T-helper 2 cell treated with Interferon-gamma antibody and Interleukin-4, amounts not matched to agents 5 μg/mL and 100 μg/mL, for 36 hours (primary cell): ENCODE data around the gene TPP1.

Experiments
- DNase-seq: peaks from one replicate; pipeline ENCODE4 v3.0.0; 2021; ENCODE audit warnings: low spot score
- H3K27ac Mint-ChIP-seq: one replicate; pipeline ENCODE4 v1.8.0; 2021; ENCODE audit warnings: mild to moderate bottlenecking, mixed read lengths
- H3K27me3 Mint-ChIP-seq: one replicate; pipeline ENCODE4 v1.8.0; 2021; ENCODE audit warnings: low read depth, mixed read lengths
- H3K36me3 Mint-ChIP-seq: one replicate; pipeline ENCODE4 v1.8.0; 2021; ENCODE audit warnings: low read depth, mixed read lengths
- H3K4me1 Mint-ChIP-seq: one replicate; pipeline ENCODE4 v1.8.0; 2021; ENCODE audit warnings: low read depth, mixed read lengths
- H3K4me3 Mint-ChIP-seq: one replicate; pipeline ENCODE4 v1.8.0; 2022; ENCODE audit warnings: mild to moderate bottlenecking, moderate library complexity, mixed read lengths
- H3K9me3 Mint-ChIP-seq: one replicate; pipeline ENCODE4 v1.8.0; 2021; ENCODE audit warnings: mixed read lengths

The TPP1 gene

GRCh38 chr11:6569706-6570105, 49.5 kb downstream of the TPP1 start:
- peaks cover 3% of the 10 kb centered on the region for H3K36me3 Mint-ChIP-seq
- no peak for DNase-seq

GRCh38 chr11:6568191-6568918, 50.9 kb downstream of the TPP1 start:
- Mint-ChIP-seq H3K9me3 (no peaks in the 10 kb centered on the region), H3K27ac (no peak overlapping the region), H3K4me1 (no peaks in the 10 kb centered on the region), H3K4me3 (no peak overlapping the region), H3K36me3 (peaks cover 5% of the 10 kb centered on the region), H3K27me3 (no peaks in the 10 kb centered on the region)
- DNase-seq: no peak

More at GRCh38 chr11:6569706-6570105, 49.5 kb downstream of the TPP1 start:
- H3K27me3 Mint-ChIP-seq: no peaks in the 10 kb centered on the region
- H3K4me3 Mint-ChIP-seq: no peak overlapping the region
- H3K9me3 Mint-ChIP-seq: no peaks in the 10 kb centered on the region
- no peaks in the 10 kb centered on the region for H3K4me1 Mint-ChIP-seq
- H3K27ac Mint-ChIP-seq: peak overlapping the region; percentile 18

- no peak for DNase-seq
- Mint-ChIP-seq H3K4me3 (no peak overlapping the region), H3K27me3 (no peaks in the 10 kb centered on the region), H3K4me1 (no peaks in the 10 kb centered on the region), H3K27ac (no peak overlapping the region), H3K9me3 (no peaks in the 10 kb centered on the region), H3K36me3 (peaks cover 3% of the 10 kb centered on the region)
These were observed 51.9 kb downstream of the TPP1 start for GRCh38 chr11:6567371-6567745.

- DNase-seq: no peak
- no peaks in the 10 kb centered on the region for H3K27me3 Mint-ChIP-seq
- no peaks in the 10 kb centered on the region for H3K9me3 Mint-ChIP-seq
- no peak overlapping the region for H3K27ac Mint-ChIP-seq
- no peaks in the 10 kb centered on the region for H3K4me1 Mint-ChIP-seq
- H3K36me3 Mint-ChIP-seq: peaks cover 3% of the 10 kb centered on the region
- no peak overlapping the region for H3K4me3 Mint-ChIP-seq
These were observed 52.4 kb downstream of the TPP1 start for GRCh38 chr11:6566704-6567370.

GRCh38 chr11:6565988-6566703, 53.1 kb downstream of the TPP1 start:
- DNase-seq: no peak
- peaks cover 3% of the 10 kb centered on the region for H3K36me3 Mint-ChIP-seq
- no peaks in the 10 kb centered on the region for H3K27me3 Mint-ChIP-seq
- no peak overlapping the region for H3K4me3 Mint-ChIP-seq
- no peaks in the 10 kb centered on the region for H3K4me1 Mint-ChIP-seq
- no peak overlapping the region for H3K27ac Mint-ChIP-seq
- H3K9me3 Mint-ChIP-seq: no peaks in the 10 kb centered on the region

- peaks cover 3% of the 10 kb centered on the region for H3K36me3 Mint-ChIP-seq
- no peak overlapping the region for H3K4me3 Mint-ChIP-seq
- no peak for DNase-seq
- no peaks in the 10 kb centered on the region for H3K27me3 Mint-ChIP-seq
- no peak overlapping the region for H3K27ac Mint-ChIP-seq
- no peaks in the 10 kb centered on the region for H3K9me3 Mint-ChIP-seq
- no peaks in the 10 kb centered on the region for H3K4me1 Mint-ChIP-seq
These were observed 53.9 kb downstream of the TPP1 start for GRCh38 chr11:6565325-6565724.

GRCh38 chr11:6563667-6564066, 55.6 kb downstream of the TPP1 start:
- H3K27me3 Mint-ChIP-seq: no peaks in the 10 kb centered on the region
- no peak for DNase-seq
- H3K4me1 Mint-ChIP-seq: no peaks in the 10 kb centered on the region
- no peaks in the 10 kb centered on the region for H3K9me3 Mint-ChIP-seq
- no peak overlapping the region for H3K27ac Mint-ChIP-seq
- H3K4me3 Mint-ChIP-seq: no peak overlapping the region
- H3K36me3 Mint-ChIP-seq: peaks cover 2% of the 10 kb centered on the region

GRCh38 chr11:6563121-6563619, 56.1 kb downstream of the TPP1 start:
- no peak for DNase-seq

More at GRCh38 chr11:6563121-6563619, 56.1 kb downstream of the TPP1 start:
- H3K9me3 Mint-ChIP-seq: no peaks in the 10 kb centered on the region
- peaks cover 2% of the 10 kb centered on the region for H3K36me3 Mint-ChIP-seq
- H3K4me3 Mint-ChIP-seq: no peak overlapping the region
- H3K4me1 Mint-ChIP-seq: no peaks in the 10 kb centered on the region
- H3K27me3 Mint-ChIP-seq: no peaks in the 10 kb centered on the region
- no peak overlapping the region for H3K27ac Mint-ChIP-seq
